GM12878 (cell line): ENCODE results near the gene AOAH.

Experiments used
- EP300 ChIP-seq, 2 experiments: fragments of 150-350 bp in 1 of 2; IDR thresholded peaks; 2 replicates each; pipeline ENCODE4 v1.6.1; 2011 to 2012; ENCODE audit warnings: low read depth in 2 of 2, low read length in 2 of 2, borderline replicate concordance in 1 of 2, improper control_type of control experiment in 1 of 2, inconsistent platforms in 1 of 2; ENCODE audit not compliant: control insufficient read depth in 1 of 2
- FOXM1 ChIP-seq: IDR thresholded peaks from 2 replicates; pipeline ENCODE4 v1.6.1; 2012; ENCODE audit warnings: low read depth, mild to moderate bottlenecking, inconsistent platforms, low read length, moderate library complexity
- KDM1A ChIP-seq: fragments of 200-600 bp; sonication (generic); IDR thresholded peaks from 2 replicates; pipeline ENCODE4 v1.6.1; 2016; ENCODE audit warnings: borderline replicate concordance
- MEF2A ChIP-seq: IDR thresholded peaks from 2 replicates; pipeline ENCODE4 v1.6.1; 2011; ENCODE audit warnings: low read depth, mild to moderate bottlenecking, low read length, moderate library complexity; ENCODE audit not compliant: insufficient read depth
- POLR2A ChIP-seq: IDR thresholded peaks from 2 replicates; pipeline ENCODE4 v1.6.1; 2011; ENCODE audit warnings: low read depth, mild to moderate bottlenecking, low read length
- POLR2AphosphoS2 ChIP-seq: IDR thresholded peaks from 2 replicates; pipeline ENCODE4 v1.6.1; 2011; ENCODE audit warnings: low read depth, mild to moderate bottlenecking, low read length, improper control_type of control experiment, moderate library complexity
- SP1 ChIP-seq: IDR thresholded peaks from one replicate; pipeline ENCODE4 v1.6.1; 2011; ENCODE audit warnings: low read depth, low read length
- ZNF24 ChIP-seq: fragments of 450-650 bp; IDR thresholded peaks from 2 replicates; pipeline ENCODE4 v1.6.1; 2017; ENCODE audit warnings: antibody characterized with exemption, mild to moderate bottlenecking
- ZSCAN29 ChIP-seq: fragments of 450-650 bp; IDR thresholded peaks from 2 replicates; pipeline ENCODE4 v1.6.1; 2017; ENCODE audit warnings: mild to moderate bottlenecking, moderate library complexity
- TF ChIP-seq, protein P1 (sequence below), 3 experiments: IDR thresholded peaks in 2 of 3; conservative IDR thresholded peaks in 1 of 3; 2 replicates each; pipeline ENCODE4 v1.5.1; 2011; ENCODE audit warnings: low read depth in 3 of 3, low read length in 3 of 3, mild to moderate bottlenecking in 3 of 3, control low read depth in 2 of 3, moderate library complexity in 2 of 3, inconsistent platforms in 1 of 3, mixed read lengths in 1 of 3; ENCODE audit not compliant: control insufficient read depth in 2 of 3, insufficient read depth in 1 of 3; ENCODE audit errors: extremely low read depth in 1 of 3
- TF ChIP-seq, protein P2 (sequence below): IDR thresholded peaks from 2 replicates; pipeline ENCODE4 v1.6.1; 2012; ENCODE audit warnings: low read depth, low read length, improper control_type of control experiment
- TF ChIP-seq, protein P3 (sequence below): fragments of 450-650 bp; formaldehyde crosslinking; IDR thresholded peaks from 2 replicates; pipeline ENCODE4 v1.5.0; 2022; ENCODE audit warnings: mild to moderate bottlenecking, missing genetic modification characterization
- TF ChIP-seq, protein P4 (sequence below): fragments of 450-650 bp; formaldehyde crosslinking; IDR thresholded peaks from 2 replicates; pipeline ENCODE4 v1.4.0; 2020; ENCODE audit warnings: mild to moderate bottlenecking, moderate library complexity
- TF ChIP-seq, protein P5 (sequence below): fragments of 150-350 bp; IDR thresholded peaks from 2 replicates; pipeline ENCODE4 v1.6.1; 2016; ENCODE audit warnings: low read depth, low read length

DNA sequence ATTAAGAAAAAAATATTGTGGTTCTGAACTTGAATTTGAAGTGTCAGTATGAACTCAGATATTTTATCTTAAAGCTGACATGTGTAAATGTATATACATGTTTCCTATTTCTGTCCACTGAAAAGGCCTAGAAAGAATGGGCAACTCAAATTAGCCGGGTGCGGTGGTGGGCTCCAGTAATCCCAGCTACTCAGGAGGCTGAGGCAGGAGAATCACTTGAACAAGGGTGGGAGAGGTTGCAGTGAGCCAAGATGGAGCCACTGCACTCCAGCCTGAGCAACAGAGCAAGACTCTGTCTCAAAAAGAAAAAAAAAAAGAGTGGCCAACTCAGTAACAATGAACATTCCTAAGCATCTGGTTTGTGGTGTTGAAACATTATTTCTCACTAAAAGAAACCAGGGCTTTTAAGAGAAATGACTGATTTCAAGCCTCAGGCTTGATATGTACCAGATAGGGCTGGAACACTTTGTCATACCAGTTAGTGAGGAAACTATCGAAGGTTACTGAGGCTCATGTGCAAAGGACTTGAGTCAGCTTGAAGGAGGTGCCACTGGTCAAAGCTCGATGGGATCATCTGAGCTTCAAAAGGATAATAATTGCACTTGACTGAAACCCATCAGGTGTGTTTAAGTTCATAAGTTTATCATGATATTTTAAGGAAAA lies 40.5 kb downstream of the AOAH start:
- TF ChIP-seq POLR2A (no peak), EP300 (IDR thresholded peaks at IDR 0.05; ENCODE audit: borderline replicate concordance in 1 of 2, control insufficient read depth in 1 of 2, low read depth in 2 of 2, low read length in 2 of 2) (no peak), ZNF24 (no peak), POLR2AphosphoS2 (no peak), FOXM1 (no peak), KDM1A (no peak), MEF2A (no peak), ZSCAN29 (no peak), SP1 (no peak)
- TF ChIP-seq, protein P1, sequence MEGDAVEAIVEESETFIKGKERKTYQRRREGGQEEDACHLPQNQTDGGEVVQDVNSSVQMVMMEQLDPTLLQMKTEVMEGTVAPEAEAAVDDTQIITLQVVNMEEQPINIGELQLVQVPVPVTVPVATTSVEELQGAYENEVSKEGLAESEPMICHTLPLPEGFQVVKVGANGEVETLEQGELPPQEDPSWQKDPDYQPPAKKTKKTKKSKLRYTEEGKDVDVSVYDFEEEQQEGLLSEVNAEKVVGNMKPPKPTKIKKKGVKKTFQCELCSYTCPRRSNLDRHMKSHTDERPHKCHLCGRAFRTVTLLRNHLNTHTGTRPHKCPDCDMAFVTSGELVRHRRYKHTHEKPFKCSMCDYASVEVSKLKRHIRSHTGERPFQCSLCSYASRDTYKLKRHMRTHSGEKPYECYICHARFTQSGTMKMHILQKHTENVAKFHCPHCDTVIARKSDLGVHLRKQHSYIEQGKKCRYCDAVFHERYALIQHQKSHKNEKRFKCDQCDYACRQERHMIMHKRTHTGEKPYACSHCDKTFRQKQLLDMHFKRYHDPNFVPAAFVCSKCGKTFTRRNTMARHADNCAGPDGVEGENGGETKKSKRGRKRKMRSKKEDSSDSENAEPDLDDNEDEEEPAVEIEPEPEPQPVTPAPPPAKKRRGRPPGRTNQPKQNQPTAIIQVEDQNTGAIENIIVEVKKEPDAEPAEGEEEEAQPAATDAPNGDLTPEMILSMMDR (IDR thresholded peaks at IDR 0.05 in 2 of 3, conservative IDR thresholded peaks at IDR 0.05 in 1 of 3; ENCODE audit: control insufficient read depth in 2 of 3, extremely low read depth in 1 of 3, insufficient read depth in 1 of 3, low read depth in 3 of 3, low read length in 3 of 3) = no peak
- TF ChIP-seq, protein P2, sequence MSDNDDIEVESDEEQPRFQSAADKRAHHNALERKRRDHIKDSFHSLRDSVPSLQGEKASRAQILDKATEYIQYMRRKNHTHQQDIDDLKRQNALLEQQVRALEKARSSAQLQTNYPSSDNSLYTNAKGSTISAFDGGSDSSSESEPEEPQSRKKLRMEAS = no peak
- TF ChIP-seq, protein P3, sequence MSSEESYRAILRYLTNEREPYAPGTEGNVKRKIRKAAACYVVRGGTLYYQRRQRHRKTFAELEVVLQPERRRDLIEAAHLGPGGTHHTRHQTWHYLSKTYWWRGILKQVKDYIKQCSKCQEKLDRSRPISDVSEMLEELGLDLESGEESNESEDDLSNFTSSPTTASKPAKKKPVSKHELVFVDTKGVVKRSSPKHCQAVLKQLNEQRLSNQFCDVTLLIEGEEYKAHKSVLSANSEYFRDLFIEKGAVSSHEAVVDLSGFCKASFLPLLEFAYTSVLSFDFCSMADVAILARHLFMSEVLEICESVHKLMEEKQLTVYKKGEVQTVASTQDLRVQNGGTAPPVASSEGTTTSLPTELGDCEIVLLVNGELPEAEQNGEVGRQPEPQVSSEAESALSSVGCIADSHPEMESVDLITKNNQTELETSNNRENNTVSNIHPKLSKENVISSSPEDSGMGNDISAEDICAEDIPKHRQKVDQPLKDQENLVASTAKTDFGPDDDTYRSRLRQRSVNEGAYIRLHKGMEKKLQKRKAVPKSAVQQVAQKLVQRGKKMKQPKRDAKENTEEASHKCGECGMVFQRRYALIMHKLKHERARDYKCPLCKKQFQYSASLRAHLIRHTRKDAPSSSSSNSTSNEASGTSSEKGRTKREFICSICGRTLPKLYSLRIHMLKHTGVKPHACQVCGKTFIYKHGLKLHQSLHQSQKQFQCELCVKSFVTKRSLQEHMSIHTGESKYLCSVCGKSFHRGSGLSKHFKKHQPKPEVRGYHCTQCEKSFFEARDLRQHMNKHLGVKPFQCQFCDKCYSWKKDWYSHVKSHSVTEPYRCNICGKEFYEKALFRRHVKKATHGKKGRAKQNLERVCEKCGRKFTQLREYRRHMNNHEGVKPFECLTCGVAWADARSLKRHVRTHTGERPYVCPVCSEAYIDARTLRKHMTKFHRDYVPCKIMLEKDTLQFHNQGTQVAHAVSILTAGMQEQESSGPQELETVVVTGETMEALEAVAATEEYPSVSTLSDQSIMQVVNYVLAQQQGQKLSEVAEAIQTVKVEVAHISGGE (CRISPR knock-in tag) = no peak
- TF ChIP-seq, protein P4, sequence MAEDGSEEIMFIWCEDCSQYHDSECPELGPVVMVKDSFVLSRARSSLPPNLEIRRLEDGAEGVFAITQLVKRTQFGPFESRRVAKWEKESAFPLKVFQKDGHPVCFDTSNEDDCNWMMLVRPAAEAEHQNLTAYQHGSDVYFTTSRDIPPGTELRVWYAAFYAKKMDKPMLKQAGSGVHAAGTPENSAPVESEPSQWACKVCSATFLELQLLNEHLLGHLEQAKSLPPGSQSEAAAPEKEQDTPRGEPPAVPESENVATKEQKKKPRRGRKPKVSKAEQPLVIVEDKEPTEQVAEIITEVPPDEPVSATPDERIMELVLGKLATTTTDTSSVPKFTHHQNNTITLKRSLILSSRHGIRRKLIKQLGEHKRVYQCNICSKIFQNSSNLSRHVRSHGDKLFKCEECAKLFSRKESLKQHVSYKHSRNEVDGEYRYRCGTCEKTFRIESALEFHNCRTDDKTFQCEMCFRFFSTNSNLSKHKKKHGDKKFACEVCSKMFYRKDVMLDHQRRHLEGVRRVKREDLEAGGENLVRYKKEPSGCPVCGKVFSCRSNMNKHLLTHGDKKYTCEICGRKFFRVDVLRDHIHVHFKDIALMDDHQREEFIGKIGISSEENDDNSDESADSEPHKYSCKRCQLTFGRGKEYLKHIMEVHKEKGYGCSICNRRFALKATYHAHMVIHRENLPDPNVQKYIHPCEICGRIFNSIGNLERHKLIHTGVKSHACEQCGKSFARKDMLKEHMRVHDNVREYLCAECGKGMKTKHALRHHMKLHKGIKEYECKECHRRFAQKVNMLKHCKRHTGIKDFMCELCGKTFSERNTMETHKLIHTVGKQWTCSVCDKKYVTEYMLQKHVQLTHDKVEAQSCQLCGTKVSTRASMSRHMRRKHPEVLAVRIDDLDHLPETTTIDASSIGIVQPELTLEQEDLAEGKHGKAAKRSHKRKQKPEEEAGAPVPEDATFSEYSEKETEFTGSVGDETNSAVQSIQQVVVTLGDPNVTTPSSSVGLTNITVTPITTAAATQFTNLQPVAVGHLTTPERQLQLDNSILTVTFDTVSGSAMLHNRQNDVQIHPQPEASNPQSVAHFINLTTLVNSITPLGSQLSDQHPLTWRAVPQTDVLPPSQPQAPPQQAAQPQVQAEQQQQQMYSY (CRISPR knock-in tag) = no peak
- TF ChIP-seq, protein P5, sequence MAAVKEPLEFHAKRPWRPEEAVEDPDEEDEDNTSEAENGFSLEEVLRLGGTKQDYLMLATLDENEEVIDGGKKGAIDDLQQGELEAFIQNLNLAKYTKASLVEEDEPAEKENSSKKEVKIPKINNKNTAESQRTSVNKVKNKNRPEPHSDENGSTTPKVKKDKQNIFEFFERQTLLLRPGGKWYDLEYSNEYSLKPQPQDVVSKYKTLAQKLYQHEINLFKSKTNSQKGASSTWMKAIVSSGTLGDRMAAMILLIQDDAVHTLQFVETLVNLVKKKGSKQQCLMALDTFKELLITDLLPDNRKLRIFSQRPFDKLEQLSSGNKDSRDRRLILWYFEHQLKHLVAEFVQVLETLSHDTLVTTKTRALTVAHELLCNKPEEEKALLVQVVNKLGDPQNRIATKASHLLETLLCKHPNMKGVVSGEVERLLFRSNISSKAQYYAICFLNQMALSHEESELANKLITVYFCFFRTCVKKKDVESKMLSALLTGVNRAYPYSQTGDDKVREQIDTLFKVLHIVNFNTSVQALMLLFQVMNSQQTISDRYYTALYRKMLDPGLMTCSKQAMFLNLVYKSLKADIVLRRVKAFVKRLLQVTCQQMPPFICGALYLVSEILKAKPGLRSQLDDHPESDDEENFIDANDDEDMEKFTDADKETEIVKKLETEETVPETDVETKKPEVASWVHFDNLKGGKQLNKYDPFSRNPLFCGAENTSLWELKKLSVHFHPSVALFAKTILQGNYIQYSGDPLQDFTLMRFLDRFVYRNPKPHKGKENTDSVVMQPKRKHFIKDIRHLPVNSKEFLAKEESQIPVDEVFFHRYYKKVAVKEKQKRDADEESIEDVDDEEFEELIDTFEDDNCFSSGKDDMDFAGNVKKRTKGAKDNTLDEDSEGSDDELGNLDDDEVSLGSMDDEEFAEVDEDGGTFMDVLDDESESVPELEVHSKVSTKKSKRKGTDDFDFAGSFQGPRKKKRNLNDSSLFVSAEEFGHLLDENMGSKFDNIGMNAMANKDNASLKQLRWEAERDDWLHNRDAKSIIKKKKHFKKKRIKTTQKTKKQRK = no peak
